CD4-positive, alpha-beta T cell treated with Interleukin-15 for 1 hour (primary cell): Measurements from ENCODE around the gene TMEM45A.
"Not testable (repeated sequence)": the region's sequence is repeated elsewhere in the genome, so short reads cannot be mapped to it uniquely, and the experiment has no call there.

Experiments used
- DNase-seq: peaks from one replicate; pipeline ENCODE4 v3.0.0-alpha.2; 2020

TMEM45A gene

DNA sequence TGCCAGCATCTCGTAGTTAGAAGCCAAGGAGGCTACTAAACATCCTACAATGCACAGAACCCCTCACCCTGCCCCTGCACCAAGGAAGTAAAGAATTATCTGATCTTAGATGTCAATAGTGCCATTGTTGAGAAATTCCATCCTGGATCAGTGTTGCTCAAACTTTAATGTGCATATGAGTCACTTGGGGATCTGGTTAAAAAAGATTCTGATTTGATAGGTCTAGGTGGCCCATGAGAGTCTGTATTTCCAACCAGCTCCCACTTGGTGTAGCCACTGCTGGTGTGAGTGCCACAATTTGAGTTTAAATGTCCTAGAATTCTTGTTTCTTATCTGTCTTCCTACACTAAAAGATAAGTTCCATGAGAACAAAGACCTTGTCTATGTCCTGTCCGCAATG is 43.7 kb downstream of the TMEM45A start:
- no peak for DNase-seq

DNA sequence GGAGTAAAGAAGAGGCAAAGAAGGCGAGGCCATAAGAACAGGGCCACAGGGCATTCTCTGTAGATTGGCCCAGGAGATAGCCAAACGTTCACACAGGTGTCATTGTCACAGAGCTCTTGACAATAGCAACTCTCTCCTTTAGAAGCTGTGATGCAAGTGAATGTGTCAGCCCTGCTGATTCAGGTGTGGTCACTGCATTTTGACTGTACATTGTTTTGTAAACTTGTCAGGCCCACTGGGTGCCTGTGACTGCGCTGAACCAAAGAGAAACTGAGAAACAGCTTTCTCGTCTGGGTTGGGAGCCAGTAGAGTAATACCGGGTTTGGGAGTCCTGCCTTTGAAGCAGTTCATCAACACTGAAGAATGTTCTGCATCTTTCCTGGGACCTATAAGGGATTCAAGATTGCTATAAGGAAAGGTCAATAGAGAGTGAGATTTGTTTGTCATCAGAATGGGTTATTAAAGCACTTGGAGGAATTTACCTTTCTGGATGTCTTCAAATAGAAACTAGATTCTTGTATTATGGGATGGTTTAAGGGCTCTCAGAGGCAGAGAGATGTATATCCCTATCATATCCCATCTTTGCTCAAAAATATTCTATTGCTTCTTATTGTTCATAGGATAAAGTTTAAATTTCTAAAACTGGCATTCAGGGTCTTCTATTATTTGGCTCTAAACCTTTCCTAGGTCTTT is 45.4 kb downstream of the TMEM45A start:
- DNase-seq, result no peak

DNA sequence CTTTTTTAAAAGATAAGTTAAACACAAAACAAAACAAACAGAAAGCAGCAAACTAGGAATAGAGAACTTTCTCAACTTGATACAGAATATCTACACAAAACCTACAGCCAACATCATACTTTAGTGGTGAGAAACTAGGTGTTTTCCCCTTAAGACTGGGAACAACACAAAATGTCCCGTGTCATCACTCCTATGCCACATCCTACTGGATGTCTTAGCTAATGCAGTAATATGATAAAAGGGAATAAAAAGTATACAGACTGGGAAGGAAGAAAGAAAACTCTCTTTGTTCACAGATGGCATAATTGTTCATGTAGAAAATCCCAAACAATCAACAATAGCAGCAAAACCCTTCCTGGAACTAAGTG is 45.9 kb downstream of the TMEM45A start:
- DNase-seq, result no peak

DNA sequence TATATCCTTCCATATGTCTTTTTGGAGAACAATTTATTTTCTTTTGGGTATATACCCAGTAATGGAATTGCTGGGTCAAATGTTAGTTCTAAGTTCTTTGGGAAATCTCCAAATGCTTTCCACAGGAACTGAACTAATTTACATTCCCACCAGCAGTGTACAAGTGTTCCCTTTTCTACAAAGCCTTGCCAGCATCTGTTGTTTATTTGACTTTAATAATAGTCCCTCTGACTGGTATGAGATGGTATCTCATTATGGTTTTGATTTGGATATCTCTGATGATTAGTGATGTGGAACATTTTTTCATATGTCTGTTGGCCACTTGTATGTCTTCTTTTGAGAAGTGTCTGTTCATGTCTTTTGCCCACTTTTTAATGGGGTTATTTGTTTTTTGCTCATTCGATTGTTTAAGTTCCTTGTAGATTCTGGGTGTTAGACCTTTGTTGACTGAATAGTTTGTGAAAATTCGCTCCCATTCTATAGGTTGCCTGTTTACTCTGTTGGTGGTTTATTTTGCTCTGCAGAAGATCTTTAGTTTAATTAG is 48.4 kb downstream of the TMEM45A start:
- DNase-seq, result no peak

DNA sequence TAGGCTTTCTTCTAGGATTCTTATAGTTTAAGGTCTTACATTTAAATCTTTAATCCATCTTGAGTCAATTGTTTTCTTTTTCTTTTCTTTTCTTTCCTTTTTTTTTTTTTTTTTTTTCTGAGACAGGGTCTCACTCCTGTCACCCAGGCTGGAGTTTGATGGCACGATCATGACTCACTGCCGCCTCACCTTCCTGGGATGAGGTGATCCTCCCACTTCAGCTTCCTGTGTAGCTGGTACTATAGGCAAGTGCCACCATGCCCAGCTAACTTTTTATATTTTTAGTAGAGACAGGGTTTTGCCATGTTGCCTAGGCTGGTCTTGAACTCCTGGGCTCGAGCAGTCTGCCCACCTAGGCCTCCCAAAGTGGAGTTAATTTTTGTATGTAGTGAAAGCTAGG is 49.0 kb downstream of the TMEM45A start:
- not testable (repeated sequence) for DNase-seq

DNA sequence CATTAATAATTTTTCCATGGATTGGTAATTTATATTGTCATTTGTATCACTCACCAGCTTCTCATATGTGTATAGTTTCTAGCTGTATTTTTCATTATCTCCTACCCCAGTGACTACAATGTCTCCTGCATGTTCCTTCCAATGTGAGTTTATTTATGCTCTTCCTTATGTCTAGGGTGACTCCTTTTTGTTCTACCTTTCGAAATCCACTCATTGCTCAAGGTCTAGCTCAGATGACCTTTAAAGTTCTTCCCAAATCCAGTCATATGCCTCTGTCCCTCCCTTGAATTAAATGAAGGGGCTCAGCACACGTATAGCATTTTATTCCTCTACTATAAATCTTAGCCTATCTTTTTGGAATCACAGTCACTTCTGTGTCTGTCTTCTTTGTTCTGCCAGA is 53.0 kb downstream of the TMEM45A start:
- no peak for DNase-seq

DNA sequence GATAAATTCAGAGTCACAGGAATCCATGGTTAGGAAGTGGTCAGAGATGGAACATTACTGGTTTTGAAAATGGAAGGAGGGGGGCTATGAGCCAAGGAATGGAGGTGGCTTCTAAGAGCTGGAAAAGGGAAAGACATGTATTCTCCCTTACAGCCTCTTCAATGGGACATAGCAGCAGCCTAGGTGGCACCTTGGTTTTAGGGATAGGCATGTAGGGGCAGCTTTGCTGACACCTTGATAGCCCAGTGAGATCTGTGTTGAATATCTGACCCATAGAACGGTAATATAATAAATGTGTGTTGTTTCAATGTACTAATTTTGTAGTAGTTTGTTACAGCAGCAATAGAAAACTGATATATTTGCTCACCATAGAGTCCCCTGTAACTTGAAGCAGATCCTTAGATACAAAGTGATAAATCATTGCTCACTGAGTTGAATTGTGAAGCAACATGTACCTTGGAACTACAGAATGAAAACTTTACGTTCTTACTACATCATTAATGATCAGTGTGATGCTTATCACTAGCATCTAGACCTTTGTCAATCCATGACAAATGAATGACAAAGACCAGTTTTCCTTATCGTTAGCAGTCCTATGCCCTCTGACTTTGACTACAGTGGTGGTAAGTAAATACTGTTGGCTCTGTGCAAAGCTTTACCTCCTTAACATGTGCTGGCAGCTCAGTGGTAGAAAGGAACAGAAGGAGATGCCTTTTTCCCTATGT is 53.8 kb downstream of the TMEM45A start:
- DNase-seq, result no peak

DNA sequence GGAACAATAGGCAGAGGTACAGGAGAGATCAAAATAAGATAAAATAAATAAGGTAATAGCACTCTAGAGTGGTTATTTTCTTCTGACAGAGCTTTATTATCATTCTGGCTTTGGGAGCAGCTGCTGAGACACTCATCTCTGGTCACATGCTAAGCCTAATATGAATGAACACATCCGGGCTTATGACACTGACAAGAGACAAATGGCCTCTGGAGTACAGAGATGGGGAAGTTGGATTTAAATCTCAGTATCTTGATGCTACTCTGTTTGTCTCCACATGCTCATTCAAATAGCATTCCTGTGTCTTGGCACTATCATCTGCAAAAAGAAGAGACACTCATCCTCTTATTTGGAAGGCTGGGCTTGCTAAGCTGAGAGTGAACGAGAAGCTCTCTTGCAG is 55.6 kb downstream of the TMEM45A start:
- no peak for DNase-seq

DNA sequence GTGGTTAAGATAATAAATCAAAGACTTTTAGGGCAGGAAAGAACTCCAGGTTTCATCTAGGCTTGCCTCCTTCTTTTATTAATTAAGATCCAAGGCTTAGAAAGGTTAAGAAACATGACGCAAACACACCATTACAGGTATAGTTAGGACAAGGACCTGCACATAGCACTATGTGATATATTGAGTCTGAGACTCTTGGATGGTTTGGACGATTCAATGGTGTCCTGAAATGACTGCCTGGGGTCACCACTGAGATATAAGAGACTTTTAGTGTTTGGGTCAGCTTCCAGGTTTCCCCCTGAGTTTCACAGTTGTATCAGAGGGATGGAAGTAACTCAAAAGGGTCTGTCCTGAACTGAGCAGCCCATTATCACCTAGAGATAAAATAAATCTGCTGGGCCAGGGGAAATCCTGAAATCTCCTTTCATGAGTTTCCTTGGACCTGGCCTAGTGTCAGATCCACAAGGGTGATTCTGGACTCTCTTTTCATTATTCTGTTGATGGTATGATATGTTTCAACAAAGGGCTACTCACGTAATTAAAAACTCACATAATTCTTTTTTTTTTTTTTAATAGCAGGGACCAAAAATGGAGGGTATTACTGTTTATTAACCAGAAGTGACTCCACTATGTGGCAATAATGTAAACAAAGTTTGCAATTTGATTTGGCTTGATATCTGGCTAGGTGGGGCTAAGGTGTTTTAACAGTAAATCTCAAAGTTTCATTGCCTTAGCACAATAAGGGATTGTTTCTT is 61.4 kb downstream of the TMEM45A start:
- no peak for DNase-seq

DNA sequence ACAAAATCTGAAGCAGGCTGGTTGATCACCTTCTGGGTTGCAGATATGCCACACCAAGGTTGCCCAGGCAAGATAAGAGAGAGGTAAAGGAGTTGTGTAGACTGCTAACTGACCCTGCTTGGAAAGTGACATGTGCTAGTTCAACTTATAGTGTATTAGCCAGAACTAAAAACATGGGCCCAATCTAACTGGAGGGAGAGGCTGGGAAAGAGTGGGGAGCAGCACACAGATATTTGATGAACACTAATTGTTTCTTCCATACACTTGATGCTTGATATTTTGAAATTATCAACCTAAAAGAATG is 61.9 kb downstream of the TMEM45A start:
- DNase-seq, result no peak

DNA sequence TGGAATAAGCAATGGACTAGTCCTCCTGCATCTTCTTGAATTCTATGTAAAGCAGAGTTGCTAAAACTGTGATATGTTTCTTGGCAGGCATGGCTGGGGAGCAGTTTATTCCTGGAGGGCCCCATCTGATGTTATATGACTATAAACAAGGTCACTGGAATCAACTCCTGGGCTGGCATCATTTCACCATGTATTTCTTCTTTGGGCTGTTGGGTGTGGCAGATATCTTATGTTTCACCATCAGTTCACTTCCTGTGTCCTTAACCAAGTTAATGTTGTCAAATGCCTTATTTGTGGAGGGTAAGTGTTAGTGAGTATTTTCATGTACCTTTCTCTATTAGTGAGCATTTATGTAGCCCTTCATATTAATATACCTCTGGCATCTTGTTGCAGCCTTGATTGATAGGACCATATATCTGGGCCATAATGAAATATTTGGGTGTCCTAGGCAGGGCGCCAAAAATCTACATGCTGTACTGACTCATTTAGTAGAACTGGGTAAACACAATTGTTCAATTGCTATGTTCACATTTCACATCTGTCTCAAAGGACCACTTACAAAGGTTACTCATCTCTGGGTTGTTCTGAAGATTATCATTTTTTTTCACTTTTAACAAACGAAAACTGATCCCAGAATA is 64.4 kb downstream of the TMEM45A start:
- no peak for DNase-seq

DNA sequence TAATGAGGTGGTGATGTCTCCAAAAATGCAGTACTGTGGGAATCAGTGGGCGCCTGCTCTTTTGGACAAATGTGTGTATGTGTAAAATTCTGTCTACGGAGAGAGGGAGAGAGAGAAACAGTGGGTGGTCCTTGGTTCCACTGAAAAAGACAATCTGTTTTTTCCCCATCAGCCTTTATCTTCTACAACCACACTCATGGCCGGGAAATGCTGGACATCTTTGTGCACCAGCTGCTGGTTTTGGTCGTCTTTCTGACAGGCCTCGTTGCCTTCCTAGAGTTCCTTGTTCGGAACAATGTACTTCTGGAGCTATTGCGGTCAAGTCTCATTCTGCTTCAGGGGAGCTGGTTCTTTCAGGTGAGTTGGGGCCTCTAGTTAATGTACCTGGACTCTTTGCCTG is 65.8 kb downstream of the TMEM45A start:
- no peak for DNase-seq

DNA sequence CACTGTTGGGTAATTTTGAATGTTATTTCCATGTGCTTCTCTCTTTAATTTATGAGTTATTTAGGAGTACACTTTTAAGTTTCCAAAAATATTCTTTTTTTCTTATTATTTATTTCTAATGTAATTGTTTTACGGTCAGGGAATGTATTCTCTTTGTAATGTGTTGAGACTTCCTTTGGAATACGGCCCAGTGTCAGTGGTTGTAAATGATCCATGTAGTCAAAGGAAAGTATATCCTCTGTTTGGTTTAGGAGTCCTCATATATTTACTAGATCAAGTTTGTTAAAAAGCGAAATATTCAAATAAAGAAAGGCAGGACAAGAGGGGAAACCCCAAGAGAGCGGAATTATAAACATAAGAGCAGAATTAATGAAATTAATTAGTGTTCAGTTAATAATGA is 68.0 kb downstream of the TMEM45A start:
- DNase-seq, result no peak

DNA sequence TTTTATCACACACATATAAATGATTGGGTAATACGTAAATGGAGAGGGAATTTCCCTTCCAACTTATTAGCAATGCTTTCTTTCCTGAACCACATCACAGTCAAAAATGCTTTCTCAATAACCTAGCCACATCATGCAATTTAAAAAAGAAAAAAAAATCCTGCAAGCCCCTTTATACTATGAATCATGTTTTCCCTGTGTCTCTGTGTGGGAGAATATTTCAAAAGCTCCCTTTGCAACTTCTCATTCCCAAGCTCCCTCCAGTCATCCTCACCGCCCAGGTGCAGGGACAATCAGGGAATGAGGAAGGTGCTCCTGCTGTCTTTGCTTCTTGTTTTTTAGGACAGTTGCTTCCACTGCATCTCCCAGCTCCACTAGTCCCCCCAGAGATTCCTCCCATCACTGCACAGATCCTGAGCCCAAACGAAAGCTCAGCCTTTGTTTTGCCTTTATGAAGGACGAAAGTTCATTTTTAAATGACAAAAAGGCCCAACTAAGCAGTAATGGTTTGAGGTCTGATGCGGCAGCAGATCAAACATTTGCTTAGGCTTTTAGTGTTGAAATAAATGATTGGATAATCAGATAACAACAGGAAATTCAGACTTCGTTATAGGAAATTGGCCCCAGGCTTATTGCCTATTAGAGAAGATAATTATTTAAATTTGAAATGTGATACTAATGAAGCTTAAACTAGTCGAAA is 69.2 kb downstream of the TMEM45A start:
- no peak for DNase-seq

DNA sequence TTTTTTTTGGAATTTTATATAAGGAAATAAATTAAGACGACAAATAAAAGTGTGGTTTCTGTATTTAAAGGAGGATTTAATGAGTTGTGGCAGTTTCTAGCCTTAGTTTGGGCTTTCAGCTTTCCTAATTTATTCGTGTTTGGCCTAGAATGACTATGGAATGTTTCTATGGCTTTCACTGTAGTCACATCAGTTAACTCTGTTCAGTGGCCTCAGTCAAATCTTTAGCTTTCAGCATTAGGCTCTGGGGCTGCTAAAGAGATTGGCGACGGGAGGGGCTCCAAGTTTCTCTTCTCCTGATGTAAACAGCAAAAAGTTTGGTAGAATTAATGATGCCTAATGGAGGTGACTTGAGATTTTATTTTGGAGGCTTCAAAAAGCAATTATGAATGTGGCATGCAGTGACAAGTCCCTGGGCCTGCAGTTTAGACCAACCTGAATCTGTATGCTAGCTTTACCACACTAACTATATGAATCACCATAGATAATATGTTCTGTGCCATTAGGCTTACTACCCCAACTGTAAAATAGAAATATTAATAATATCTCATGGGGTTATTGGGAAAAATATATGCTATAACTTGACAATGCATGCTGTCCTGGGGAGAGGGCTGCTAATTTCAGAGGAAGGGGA is 69.9 kb downstream of the TMEM45A start:
- no peak for DNase-seq

DNA sequence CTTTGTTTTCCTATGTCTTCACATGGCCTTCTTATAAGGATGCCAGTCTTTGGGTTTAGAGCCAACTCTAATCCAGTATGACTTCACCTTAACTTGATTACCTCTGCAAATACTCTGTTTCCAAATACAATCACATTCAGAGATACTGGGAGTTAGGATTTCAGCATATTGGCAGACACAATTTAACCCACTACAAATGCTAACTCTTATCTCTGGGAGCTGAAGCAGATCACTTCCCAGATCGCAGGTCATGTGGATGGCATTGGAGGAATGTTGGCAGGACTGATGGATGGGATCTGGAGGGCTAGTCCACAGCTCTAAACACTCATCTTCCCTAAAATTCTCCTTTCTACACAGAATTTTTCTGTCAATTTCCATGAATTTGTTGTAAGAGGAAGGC is 70.8 kb downstream of the TMEM45A start:
- DNase-seq, result no peak

DNA sequence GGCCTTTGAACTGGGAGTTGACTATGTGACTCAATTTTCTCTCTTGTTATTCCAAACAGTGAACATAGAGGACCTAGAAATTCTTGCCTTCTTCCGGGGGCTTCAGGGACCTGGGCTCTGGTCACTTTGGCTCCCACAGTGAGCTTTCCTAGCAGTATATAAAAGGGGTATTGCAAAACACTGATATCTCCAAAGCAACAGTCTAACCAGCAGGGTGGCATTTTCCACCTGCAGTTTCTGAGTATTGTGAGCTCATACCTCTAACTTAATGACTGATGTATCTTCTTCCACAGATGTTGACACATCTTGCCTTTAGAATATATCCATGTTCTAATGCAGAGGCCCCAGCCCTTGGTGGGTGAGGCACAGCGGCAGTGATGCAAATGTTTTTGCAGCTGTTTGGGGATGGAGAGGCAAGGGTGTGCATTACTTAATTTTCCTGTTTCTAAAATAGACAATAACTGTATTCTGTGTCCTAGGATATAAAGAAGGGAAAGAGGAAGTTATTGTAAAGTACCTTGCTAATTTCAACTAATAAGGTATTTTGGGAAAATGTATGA is 71.3 kb downstream of the TMEM45A start:
- DNase-seq, result no peak

DNA sequence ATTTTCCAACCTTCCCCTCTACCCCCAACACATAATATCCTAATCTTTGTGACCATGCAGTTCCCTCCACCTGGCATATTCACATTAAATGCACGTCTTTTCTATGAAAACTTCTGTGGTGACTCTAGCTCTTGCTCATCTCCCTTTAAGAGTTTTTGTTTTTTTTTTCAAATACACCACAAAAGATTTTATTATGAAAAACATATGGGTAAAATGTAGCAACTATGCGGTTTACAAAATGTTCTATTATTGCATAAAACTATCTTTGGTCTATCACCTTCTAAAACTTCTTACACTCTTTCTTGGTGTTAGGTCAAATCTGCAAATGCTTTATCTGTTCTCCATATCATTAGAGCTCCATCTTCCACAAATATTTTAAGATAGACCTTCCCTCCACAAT is 78.4 kb downstream of the TMEM45A start:
- no peak for DNase-seq

DNA sequence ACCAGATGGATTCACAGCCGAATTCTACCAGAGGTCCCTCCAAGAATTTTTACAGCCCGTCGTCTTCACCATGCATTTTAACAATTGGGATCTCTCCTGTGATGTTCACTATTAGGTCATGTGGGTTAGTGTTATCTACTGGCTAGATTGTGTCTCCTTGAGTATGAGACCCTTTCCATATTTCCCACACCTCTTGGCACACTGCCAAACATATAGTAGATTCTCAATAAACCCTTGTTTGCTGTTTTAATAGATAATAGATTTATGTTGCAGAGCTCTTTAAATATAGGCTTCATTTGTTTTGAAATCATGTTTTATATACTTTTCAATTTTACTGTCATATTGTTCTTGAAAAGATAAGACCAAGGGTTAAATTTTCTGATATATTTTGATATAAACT is 82.1 kb downstream of the TMEM45A start:
- DNase-seq, result no peak

DNA sequence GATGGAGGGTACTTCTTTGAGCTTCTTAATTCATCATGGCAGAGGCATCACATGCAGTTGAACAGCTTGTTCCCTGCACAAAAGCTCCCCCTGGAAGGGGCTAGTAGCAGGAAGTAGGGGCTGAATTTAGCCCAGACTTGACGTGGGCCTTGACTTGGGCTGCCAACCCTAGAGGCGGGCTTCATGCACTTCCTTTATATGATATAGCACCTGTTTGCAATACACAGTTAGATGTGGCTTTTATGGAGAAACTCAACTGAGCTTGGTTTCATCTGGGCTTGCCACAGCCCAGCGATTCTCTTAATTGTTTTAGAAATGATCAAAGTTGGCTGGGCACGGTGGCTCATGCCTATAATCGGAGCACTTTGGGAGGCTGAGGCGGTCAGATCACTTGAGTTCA is 83.3 kb downstream of the TMEM45A start:
- DNase-seq, result no peak

DNA sequence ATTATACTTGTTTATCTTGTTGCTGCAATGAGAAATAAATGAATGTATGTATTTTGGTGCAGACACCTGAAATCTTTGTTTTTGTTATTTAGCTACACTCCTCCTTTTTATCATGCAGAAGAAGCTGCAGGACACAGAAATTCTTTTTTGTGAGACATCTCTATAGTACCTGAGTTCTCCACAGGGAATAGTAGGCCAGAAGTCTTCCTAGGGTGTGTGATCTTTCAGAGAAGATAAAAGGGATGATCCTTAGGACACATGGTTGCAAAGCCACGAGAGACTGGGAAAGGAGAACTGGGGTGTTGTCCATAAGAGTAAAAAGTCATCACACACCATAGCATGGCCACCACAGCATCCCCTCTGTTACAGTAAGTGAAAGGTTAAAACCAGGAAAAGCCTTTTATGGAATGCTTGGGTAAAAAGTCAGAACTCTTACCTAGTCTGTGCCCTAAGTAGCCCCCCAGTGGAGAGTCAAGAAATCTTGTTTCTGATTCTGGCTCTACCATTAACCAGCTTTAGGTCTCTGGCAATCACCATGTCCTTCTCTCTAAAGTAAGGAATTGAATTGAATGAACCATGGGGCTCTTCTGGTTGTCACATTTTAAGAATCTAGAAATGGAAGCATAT is 85.1 kb downstream of the TMEM45A start:
- DNase-seq, result no peak

DNA sequence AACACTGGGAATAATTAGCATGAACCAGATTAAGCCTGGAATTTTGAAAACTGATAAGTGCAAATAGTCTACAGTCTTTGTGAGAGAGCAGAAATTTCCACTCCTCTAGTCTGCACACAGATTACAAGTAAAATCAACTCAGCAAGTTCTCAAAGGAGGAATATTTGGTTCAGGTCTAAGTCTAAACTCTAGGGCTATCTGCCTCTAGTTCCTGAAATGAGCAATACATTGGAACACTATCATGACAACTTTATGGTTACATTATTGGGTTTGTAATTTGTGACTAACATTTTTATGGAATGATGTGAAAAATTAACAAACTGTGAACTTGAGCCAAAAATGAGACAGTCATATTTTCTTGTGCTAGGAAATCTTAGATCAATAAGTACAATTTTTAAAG is 86.2 kb downstream of the TMEM45A start:
- no peak for DNase-seq
